A549 (cell line): ENCODE results near the gene SUPT3H.

ENCODE experiments used
- CBX2 ChIP-seq: fragments of 200-600 bp; sonication (generic); IDR thresholded peaks from 2 replicates; pipeline ENCODE4 v1.6.1; 2016; ENCODE audit warnings: low read depth, mild to moderate bottlenecking, borderline replicate concordance
- CTCF ChIP-seq: fragments of >200 bp; sonication (Bioruptor Twin); formaldehyde crosslinking; IDR thresholded peaks from 3 replicates; pipeline ENCODE4 v1.5.1; 2016
- ELK1 ChIP-seq: fragments of 150-350 bp; IDR thresholded peaks from 2 replicates; pipeline ENCODE4 v1.6.1; 2014; ENCODE audit warnings: low read depth, mild to moderate bottlenecking, low read length
- ESRRA ChIP-seq: fragments of 150-350 bp; IDR thresholded peaks from 2 replicates; pipeline ENCODE4 v1.6.1; 2014; ENCODE audit warnings: mild to moderate bottlenecking, low read length, borderline replicate concordance
- JUNB ChIP-seq: fragments of >200 bp; sonication (Bioruptor Twin); formaldehyde crosslinking; IDR thresholded peaks from 2 replicates; pipeline ENCODE4 v1.6.1; 2016
- NR3C1 ChIP-seq: fragments of >200 bp; sonication (Bioruptor Twin); formaldehyde crosslinking; IDR thresholded peaks from 3 replicates; pipeline ENCODE4 v1.6.1; 2017
- POLR2A ChIP-seq: IDR thresholded peaks from 2 replicates; pipeline ENCODE4 v1.6.1; 2012; ENCODE audit warnings: mild to moderate bottlenecking, low read length
- REST ChIP-seq: fragments of 200-600 bp; sonication (generic); IDR thresholded peaks from 2 replicates; pipeline ENCODE4 v1.6.1; 2016; ENCODE audit warnings: antibody characterized with exemption, mild to moderate bottlenecking, moderate library complexity
- SMC3 ChIP-seq: fragments of >200 bp; sonication (Bioruptor Twin); formaldehyde crosslinking; IDR thresholded peaks from 3 replicates; pipeline ENCODE4 v1.6.1; 2018; ENCODE audit warnings: inconsistent platforms
- ZC3H11A ChIP-seq: fragments of 450-650 bp; IDR thresholded peaks from 2 replicates; pipeline ENCODE4 v1.6.1; 2014; ENCODE audit warnings: antibody characterized with exemption, mild to moderate bottlenecking

GRCh38 chr6:44923444-44923843 lies 454.3 kb downstream of the SUPT3H start:
- no peak for TF ChIP-seq CTCF
- TF ChIP-seq ZC3H11A: no peak
- TF ChIP-seq POLR2A: no peak
- no peak for TF ChIP-seq ELK1
- TF ChIP-seq REST: no peak
- TF ChIP-seq JUNB: no peak
- no peak for TF ChIP-seq SMC3
- TF ChIP-seq CBX2: no peak
- no peak for TF ChIP-seq ESRRA
- no peak for TF ChIP-seq NR3C1
